HG02798 (cell line): ENCODE data around the gene GBGT1.
A peak's percentile ranks its signal among the peaks of the same experiment; 100 is the strongest.

ENCODE experiments used
- ATAC-seq: cut with Tn5 transposase; IDR thresholded peaks from one replicate; pipeline ENCODE4 v1.9.1; 2021; ENCODE audit warnings: mild to moderate bottlenecking; ENCODE audit not compliant: unreplicated experiment, poor library complexity

GBGT1 gene

GRCh38 chr9:133104718-133105460 lies 58.8 kb downstream of the GBGT1 start:
- no peak for ATAC-seq

GRCh38 chr9:133103987-133104505 lies 59.7 kb downstream of the GBGT1 start:
- no peak for ATAC-seq

- peak; percentile 36 for ATAC-seq
Observed at GRCh38 chr9:133103183-133103986, 60.3 kb downstream of the GBGT1 start.
